Esophagus squamous epithelium (tissue), 4 donors: ENCODE results near the gene GMDS.

Source experiments
- POLR2A ChIP-seq, 4 donors: fragments of 450-650 bp; IDR thresholded peaks; one replicate each; pipeline ENCODE4 v1.6.1; 2017; ENCODE audit warnings: antibody characterized with exemption in 4 of 4, mild to moderate bottlenecking in 4 of 4, moderate library complexity in 3 of 4
- TF ChIP-seq, protein P1 (sequence below), 6 experiments: fragments of 450-650 bp in 4 of 6; fragments of 200-600 bp in 2 of 6; sonication (generic) in 2 of 6; IDR thresholded peaks; one replicate each; pipeline ENCODE4 v1.5.1; 2016 to 2019; ENCODE audit warnings: antibody characterized with exemption in 6 of 6, mild to moderate bottlenecking in 4 of 6, moderate library complexity in 4 of 6

DNA sequence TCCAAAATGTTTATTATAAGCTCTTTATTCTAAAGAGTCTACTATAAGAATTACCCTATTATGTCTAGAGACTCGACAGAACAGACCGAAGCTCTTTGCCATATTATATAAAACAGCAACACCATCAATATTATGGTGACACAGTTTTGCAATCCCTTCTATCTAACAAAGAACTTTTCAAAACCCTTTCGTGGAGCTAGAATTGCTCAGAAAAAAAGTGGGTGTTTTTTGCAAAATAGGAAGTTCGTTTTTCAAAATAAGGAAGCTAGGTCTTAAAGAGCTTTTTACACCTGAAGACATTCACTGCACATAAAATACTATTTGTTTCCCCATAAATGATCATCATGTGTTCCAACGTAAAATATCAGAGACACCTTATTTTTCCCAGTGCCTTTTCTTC lies 395.7 kb downstream of the GMDS start:
- TF ChIP-seq, protein P1, sequence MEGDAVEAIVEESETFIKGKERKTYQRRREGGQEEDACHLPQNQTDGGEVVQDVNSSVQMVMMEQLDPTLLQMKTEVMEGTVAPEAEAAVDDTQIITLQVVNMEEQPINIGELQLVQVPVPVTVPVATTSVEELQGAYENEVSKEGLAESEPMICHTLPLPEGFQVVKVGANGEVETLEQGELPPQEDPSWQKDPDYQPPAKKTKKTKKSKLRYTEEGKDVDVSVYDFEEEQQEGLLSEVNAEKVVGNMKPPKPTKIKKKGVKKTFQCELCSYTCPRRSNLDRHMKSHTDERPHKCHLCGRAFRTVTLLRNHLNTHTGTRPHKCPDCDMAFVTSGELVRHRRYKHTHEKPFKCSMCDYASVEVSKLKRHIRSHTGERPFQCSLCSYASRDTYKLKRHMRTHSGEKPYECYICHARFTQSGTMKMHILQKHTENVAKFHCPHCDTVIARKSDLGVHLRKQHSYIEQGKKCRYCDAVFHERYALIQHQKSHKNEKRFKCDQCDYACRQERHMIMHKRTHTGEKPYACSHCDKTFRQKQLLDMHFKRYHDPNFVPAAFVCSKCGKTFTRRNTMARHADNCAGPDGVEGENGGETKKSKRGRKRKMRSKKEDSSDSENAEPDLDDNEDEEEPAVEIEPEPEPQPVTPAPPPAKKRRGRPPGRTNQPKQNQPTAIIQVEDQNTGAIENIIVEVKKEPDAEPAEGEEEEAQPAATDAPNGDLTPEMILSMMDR (IDR thresholded peaks at IDR 0.05): no peak
- TF ChIP-seq POLR2A (IDR thresholded peaks at IDR 0.05): no peak
